OCI-LY3 (cell line): ENCODE data around the gene P2RY6.

Experiments used
- EZH2phosphoT487 ChIP-seq: fragments of 200-600 bp; shearing (Covaris generic); IDR thresholded peaks from 2 replicates; pipeline ENCODE4 v1.6.1; 2018; ENCODE audit warnings: antibody characterized with exemption, mixed run types, low read depth
- TF ChIP-seq, protein P1 (sequence below): fragments of 200-600, 300-600 bp; sonication (generic); IDR thresholded peaks from 2 replicates; pipeline ENCODE4 v1.5.1; 2014; ENCODE audit warnings: antibody characterized with exemption, low read length, low read depth

- TF ChIP-seq, protein P1, sequence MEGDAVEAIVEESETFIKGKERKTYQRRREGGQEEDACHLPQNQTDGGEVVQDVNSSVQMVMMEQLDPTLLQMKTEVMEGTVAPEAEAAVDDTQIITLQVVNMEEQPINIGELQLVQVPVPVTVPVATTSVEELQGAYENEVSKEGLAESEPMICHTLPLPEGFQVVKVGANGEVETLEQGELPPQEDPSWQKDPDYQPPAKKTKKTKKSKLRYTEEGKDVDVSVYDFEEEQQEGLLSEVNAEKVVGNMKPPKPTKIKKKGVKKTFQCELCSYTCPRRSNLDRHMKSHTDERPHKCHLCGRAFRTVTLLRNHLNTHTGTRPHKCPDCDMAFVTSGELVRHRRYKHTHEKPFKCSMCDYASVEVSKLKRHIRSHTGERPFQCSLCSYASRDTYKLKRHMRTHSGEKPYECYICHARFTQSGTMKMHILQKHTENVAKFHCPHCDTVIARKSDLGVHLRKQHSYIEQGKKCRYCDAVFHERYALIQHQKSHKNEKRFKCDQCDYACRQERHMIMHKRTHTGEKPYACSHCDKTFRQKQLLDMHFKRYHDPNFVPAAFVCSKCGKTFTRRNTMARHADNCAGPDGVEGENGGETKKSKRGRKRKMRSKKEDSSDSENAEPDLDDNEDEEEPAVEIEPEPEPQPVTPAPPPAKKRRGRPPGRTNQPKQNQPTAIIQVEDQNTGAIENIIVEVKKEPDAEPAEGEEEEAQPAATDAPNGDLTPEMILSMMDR, result no peak
- no peak for TF ChIP-seq EZH2phosphoT487
Observed at GRCh38 chr11:73314117-73314961, 42.2 kb downstream of the P2RY6 start.
